Keratinocyte (primary cell): Measurements from ENCODE around the gene CGN. TPM values are rescaled to one million over a fixed set of nuclear protein-coding genes. Genes with fewer than 3 reads are reported as not detected.

Experiments used
- DNase-seq: peaks from one replicate; pipeline ENCODE4 v3.0.0-alpha.2; 2011; ENCODE audit warnings: low read depth, missing footprints, low spot score
- FAIRE-seq: peaks from 2 replicates; lab custom pipeline; 2011; peaks lifted over from hg19 to GRCh38; lab: Jason Lieb, UNC
- H2AFZ ChIP-seq: 2 replicates; pipeline ENCODE4 v1.6.0; 2012; ENCODE audit warnings: low read length, control low read depth, inconsistent platforms; ENCODE audit not compliant: control insufficient read depth
- H3K27ac ChIP-seq: 2 replicates; pipeline ENCODE4 v1.5.1; 2011; ENCODE audit warnings: low read length; ENCODE audit not compliant: control insufficient read depth, insufficient read depth
- H3K27me3 ChIP-seq: 3 replicates; pipeline ENCODE4 v1.6.0; 2011; ENCODE audit warnings: low read length; ENCODE audit not compliant: control insufficient read depth, insufficient read depth; ENCODE audit errors: extremely low read depth
- H3K36me3 ChIP-seq, 2 experiments: 2 replicates in 1 of 2; 3 replicates in 1 of 2; pipeline ENCODE4 v1.5.1; 2011; ENCODE audit warnings: low read length in 2 of 2, mild to moderate bottlenecking in 1 of 2; ENCODE audit not compliant: control insufficient read depth in 2 of 2, insufficient read depth in 2 of 2; ENCODE audit errors: extremely low read depth in 1 of 2
- H3K4me1 ChIP-seq: 3 replicates; pipeline ENCODE4 v1.5.1; 2011; ENCODE audit warnings: low read length; ENCODE audit not compliant: control insufficient read depth, insufficient read depth; ENCODE audit errors: extremely low read depth
- H3K4me2 ChIP-seq: 3 replicates; pipeline ENCODE4 v1.6.0; 2011; ENCODE audit warnings: low read depth, low read length; ENCODE audit not compliant: control insufficient read depth, insufficient read depth; ENCODE audit errors: extremely low read depth
- H3K4me3 ChIP-seq, 3 experiments: fragments of 200-600 bp in 1 of 3; sonication (generic) in 1 of 3; 2 replicates in 2 of 3; 3 replicates in 1 of 3; pipeline ENCODE4 v1.5.1; 2011 to 2016; ENCODE audit warnings: low read length in 3 of 3, mild to moderate bottlenecking in 3 of 3, control low read depth in 2 of 3, inconsistent platforms in 1 of 3, low read depth in 1 of 3, mixed read lengths in 1 of 3, mixed run types in 1 of 3, moderate library complexity in 1 of 3; ENCODE audit not compliant: control insufficient read depth in 2 of 3, insufficient read depth in 2 of 3; ENCODE audit errors: extremely low read depth in 1 of 3
- H3K79me2 ChIP-seq: 2 replicates; pipeline ENCODE4 v1.6.0; 2012; ENCODE audit warnings: low read length; ENCODE audit not compliant: control insufficient read depth, insufficient read depth
- H3K9ac ChIP-seq: 3 replicates; pipeline ENCODE4 v1.6.0; 2011; ENCODE audit warnings: low read length; ENCODE audit not compliant: control insufficient read depth, insufficient read depth; ENCODE audit errors: extremely low read depth
- H3K9me1 ChIP-seq: 3 replicates; pipeline ENCODE4 v1.6.0; 2011; ENCODE audit warnings: low read length; ENCODE audit not compliant: control insufficient read depth, insufficient read depth; ENCODE audit errors: extremely low read depth
- H3K9me3 ChIP-seq: 2 replicates; pipeline ENCODE4 v1.5.1; 2012; ENCODE audit warnings: low read depth, low read length; ENCODE audit not compliant: control insufficient read depth
- H4K20me1 ChIP-seq: 3 replicates; pipeline ENCODE4 v1.6.0; 2011; ENCODE audit warnings: low read length; ENCODE audit not compliant: control insufficient read depth, insufficient read depth; ENCODE audit errors: extremely low read depth
- EZH2 ChIP-seq: IDR thresholded peaks from one replicate; pipeline ENCODE4 v1.6.1; 2012; ENCODE audit warnings: inconsistent platforms, mild to moderate bottlenecking, low read length, moderate library complexity
- dilution Hi-C: fragments of 300-500 bp; cut with MboI; formaldehyde crosslinking; loops from one replicate; pipeline ENCODE4 v1.7.0; 2020; ENCODE audit warnings: low sequenced_read_pairs; ENCODE audit not compliant: extremely low pct_ligation_motif_present
- polyA plus RNA-seq, 5 experiments: library from polyadenylated mRNA; depleted of rRNA in 3 of 5; stranded (reverse) in 3 of 5; stranded (forward) in 1 of 5; unstranded in 1 of 5; fragments of >200 nt; gene quantifications; 1 replicate in 1 of 5; 2 replicates in 3 of 5; 3 replicates in 1 of 5; pipeline versions ENCODE4 v1.2.1 to v1.2.3, GENCODE V29; 2011 to 2012; ENCODE audit warnings: missing spikeins in 2 of 5, low read depth in 1 of 5, low replicate concordance in 1 of 5
- TF ChIP-seq, protein P1 (sequence below), 3 experiments: IDR thresholded peaks in 1 of 3; conservative IDR thresholded peaks in 1 of 3; optimal IDR thresholded peaks in 1 of 3; 2 replicates in 2 of 3; 3 replicates in 1 of 3; pipeline versions ENCODE3 to v1.5.1; 2011; ENCODE audit warnings: low read length in 3 of 3, mild to moderate bottlenecking in 3 of 3, moderate library complexity in 2 of 3, control low read depth in 1 of 3, inconsistent platforms in 1 of 3; ENCODE audit not compliant: insufficient read depth in 2 of 3; ENCODE audit errors: extremely low read depth in 1 of 3

The CGN gene
- polyA plus RNA-seq, 1 donor (not counting 4 experiments of a cell fraction or from before 2014, with no cell fraction given): 2.9 TPM

DNA sequence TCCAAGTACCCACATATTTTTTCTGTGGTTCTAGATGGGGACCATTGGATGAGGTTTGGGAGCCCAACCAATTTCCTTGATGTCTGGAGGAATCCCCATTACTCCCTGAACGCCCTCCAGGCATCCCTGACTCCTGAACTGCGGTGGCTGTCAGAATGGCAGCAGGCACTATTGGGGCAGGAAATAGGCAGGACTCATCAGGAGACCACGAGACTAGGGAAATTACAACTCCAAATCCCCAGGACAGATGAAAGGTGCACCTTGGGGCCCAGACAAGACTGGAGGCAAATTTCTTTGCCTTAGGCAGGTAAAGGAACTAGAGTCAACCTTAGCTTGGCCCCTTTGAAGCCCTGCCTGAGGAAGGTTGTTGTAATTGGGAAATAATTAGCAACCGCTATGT, 1.1 kb downstream of the CGN start:
- peak; percentile 5 for FAIRE-seq

DNA sequence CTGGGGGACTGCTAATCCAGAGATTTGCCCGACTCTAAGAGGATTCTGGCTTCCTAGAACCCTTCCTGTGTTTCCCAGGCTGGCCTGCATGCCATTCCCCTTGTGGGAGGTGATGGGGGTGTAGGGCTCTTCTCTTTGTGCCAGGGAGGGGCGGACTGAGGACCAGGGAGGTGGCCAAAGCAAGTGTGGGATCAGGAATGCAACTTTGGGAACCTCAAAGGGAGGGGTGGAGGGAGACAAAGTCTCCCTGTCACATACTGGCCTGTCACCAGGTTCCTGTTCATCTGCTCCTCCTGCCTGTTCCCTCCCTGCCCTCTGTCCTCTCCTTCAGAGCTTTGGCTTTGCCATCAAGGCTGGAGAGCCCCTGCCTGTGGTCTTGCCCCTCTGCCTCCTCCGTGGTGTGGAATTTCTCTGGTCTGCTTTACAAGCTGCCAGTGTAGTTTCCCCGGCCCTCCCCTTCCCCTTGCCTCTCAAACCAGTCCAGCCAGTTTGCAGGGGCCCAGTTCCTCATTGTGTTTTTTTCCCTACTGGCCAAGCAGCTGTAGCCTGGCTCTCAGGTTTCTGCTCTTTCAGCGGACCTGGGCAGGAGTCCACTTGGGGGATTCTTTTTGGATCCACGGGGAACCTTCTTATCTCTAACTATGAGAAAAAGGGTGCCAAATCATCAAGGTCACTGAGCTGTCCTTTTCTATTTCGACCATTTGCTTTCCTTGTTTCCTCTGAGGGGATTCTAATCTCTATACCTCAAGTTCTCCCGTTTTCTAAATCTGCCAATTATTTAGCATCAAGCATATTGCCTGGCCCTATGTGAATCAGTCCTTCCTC, 1.8 kb downstream of the CGN start:
- Histone ChIP-seq H3K4me2 (peak overlapping the region; percentile 95), H3K4me3 (peak overlapping the region in 2 of 3 experiments; percentile 74 to 84), H3K9ac (peak overlapping the region; percentile 68), H3K4me1 (peaks cover 48% of the 10 kb centered on the region), H3K9me1 (peaks cover 2% of the 10 kb centered on the region), H4K20me1 (no peaks in the 10 kb centered on the region), H3K27me3 (no peaks in the 10 kb centered on the region), H3K27ac (peak overlapping the region; percentile 76), H3K79me2 (no peaks in the 10 kb centered on the region), H3K36me3 (no peaks in the 10 kb centered on the region), H2AFZ (peak overlapping the region; percentile 77), H3K9me3 (no peaks in the 10 kb centered on the region)
- TF ChIP-seq EZH2: no peak
- TF ChIP-seq, protein P1, sequence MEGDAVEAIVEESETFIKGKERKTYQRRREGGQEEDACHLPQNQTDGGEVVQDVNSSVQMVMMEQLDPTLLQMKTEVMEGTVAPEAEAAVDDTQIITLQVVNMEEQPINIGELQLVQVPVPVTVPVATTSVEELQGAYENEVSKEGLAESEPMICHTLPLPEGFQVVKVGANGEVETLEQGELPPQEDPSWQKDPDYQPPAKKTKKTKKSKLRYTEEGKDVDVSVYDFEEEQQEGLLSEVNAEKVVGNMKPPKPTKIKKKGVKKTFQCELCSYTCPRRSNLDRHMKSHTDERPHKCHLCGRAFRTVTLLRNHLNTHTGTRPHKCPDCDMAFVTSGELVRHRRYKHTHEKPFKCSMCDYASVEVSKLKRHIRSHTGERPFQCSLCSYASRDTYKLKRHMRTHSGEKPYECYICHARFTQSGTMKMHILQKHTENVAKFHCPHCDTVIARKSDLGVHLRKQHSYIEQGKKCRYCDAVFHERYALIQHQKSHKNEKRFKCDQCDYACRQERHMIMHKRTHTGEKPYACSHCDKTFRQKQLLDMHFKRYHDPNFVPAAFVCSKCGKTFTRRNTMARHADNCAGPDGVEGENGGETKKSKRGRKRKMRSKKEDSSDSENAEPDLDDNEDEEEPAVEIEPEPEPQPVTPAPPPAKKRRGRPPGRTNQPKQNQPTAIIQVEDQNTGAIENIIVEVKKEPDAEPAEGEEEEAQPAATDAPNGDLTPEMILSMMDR (optimal IDR thresholded peaks at IDR 0.05 in 1 of 3, IDR thresholded peaks at IDR 0.05 in 1 of 3, conservative IDR thresholded peaks at IDR 0.05 in 1 of 3; ENCODE audit: extremely low read depth in 1 of 3, insufficient read depth in 2 of 3, low read length in 3 of 3): no peak
- dilution Hi-C loops: no loop called here
- DNase-seq: no peak
- FAIRE-seq: peak; percentile 23

More for the DNA sequence above, 1.1 kb downstream of the CGN start:
- peak overlapping the region; percentile 76 for H3K27ac ChIP-seq
- peaks cover 2% of the 10 kb centered on the region for H3K9me1 ChIP-seq
- no peak for TF ChIP-seq EZH2
- TF ChIP-seq, protein P1 (optimal IDR thresholded peaks at IDR 0.05 in 1 of 3, IDR thresholded peaks at IDR 0.05 in 1 of 3, conservative IDR thresholded peaks at IDR 0.05 in 1 of 3; ENCODE audit: extremely low read depth in 1 of 3, insufficient read depth in 2 of 3, low read length in 3 of 3): no peak
- dilution Hi-C loops: no loop called here
- peaks cover 48% of the 10 kb centered on the region for H3K4me1 ChIP-seq
- no peaks in the 10 kb centered on the region for H3K79me2 ChIP-seq
- H3K9ac ChIP-seq: peak overlapping the region; percentile 73
- no peak for DNase-seq
- H2AFZ ChIP-seq: no peak overlapping the region
- H3K27me3 ChIP-seq: no peaks in the 10 kb centered on the region
- no peaks in the 10 kb centered on the region for H3K9me3 ChIP-seq
- H4K20me1 ChIP-seq: no peaks in the 10 kb centered on the region
- peak overlapping the region in 2 of 3 experiments; percentile 74 to 84 for H3K4me3 ChIP-seq
- H3K36me3 ChIP-seq: no peaks in the 10 kb centered on the region
- peak overlapping the region; percentile 95 for H3K4me2 ChIP-seq
